GM20000 (cell line): ENCODE data around the gene HOXA3.

Experiments
- DNase-seq: peaks from one replicate; pipeline ENCODE4 v3.0.0; 2012; ENCODE audit warnings: low spot score
- TF ChIP-seq, protein P1 (sequence below): IDR thresholded peaks from 2 replicates; pipeline ENCODE4 v1.5.1; 2012; ENCODE audit warnings: mild to moderate bottlenecking, control low read depth; ENCODE audit errors: extremely low read depth, missing control alignments

Gene HOXA3

DNA sequence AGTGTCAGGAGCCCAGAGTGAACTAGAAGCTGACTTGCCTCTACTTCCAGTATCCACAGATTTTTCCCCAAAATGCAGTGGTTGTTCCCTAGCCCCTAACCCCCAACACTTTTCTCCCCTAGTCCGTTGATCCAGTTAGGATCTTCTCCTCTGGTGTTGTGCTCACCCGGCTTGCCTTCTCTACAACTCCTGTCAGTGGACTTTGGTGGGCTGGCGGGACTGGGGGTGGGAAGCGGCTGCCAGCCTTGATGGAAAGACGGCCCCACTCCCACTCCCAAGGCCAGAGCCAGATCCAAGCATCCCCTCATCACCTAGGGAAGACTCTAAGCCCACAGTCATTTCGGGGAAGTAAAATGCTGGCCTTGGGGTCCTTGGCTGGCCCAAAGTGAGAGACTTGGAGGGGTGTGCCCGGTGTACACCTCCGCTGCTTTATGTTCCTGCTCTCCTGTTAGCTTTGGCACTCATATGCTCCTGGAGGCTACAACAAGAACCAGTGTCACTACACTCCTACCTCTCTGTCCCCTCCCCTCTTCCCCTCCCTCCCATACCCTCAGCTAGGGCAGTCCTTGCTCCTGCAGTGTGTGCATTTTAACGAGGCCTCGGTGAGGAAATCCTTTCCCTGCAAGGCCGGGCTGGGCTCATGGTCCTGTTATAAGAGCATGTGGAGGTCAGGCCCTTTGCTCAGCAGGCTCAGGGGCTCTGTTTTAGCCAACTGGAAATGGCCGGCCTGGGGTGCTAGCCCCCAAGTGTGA, 22.7 kb upstream of the HOXA3 start:
- DNase-seq = no peak
- TF ChIP-seq, protein P1, sequence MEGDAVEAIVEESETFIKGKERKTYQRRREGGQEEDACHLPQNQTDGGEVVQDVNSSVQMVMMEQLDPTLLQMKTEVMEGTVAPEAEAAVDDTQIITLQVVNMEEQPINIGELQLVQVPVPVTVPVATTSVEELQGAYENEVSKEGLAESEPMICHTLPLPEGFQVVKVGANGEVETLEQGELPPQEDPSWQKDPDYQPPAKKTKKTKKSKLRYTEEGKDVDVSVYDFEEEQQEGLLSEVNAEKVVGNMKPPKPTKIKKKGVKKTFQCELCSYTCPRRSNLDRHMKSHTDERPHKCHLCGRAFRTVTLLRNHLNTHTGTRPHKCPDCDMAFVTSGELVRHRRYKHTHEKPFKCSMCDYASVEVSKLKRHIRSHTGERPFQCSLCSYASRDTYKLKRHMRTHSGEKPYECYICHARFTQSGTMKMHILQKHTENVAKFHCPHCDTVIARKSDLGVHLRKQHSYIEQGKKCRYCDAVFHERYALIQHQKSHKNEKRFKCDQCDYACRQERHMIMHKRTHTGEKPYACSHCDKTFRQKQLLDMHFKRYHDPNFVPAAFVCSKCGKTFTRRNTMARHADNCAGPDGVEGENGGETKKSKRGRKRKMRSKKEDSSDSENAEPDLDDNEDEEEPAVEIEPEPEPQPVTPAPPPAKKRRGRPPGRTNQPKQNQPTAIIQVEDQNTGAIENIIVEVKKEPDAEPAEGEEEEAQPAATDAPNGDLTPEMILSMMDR = no peak

DNA sequence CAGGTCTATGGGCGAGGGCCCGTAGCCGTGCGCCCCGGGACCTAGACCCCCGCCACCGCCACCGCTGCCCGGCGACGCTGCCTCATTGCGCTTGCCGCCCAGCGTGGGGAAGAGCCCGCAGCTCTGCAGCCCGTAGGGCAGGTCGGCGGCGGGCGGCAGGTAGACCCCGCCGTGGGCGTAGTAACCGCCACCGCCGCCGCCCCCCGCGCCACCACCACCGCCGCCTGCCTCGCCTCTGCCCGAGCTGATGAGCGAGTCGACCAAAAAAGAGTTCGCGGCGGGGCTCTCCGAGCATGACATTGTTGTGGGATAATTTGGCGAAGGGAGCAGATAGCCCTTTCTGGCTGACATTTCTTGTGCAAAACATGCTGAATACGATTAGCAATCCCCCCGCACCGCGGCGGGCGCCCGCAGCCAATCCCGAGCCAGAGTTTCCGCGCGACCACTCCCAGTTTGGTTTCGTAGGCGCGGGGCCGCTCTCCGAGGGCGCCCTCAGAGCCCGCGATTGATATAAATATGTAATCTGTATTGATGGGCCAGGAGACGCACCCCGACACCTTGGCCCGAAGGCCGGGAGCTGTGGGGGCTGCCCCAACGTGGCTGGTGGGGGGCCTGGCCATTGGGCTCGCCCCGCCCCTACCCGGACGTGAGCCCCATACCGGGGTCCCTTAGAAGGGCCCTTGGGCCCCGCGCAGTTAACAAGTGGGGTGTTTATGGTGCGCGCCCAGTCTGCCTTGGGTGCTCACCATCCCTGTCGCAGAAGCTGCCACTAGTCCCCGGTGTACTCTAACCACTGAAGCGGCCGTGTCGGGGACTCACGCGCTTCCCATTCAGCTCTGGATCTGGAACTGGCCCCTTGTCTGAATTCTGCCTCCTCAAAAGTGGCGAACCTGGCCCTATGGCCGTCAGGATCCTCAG, 21.8 kb upstream of the HOXA3 start, which contains the start of gene HOXA10:
Gene HOXA10, minus strand, starts transcription at position 365 of the 918 bp plus-strand sequence. Its CDS starts 14 bp downstream, at position 351.
- TF ChIP-seq, protein P1 = no peak
- no peak for DNase-seq

DNA sequence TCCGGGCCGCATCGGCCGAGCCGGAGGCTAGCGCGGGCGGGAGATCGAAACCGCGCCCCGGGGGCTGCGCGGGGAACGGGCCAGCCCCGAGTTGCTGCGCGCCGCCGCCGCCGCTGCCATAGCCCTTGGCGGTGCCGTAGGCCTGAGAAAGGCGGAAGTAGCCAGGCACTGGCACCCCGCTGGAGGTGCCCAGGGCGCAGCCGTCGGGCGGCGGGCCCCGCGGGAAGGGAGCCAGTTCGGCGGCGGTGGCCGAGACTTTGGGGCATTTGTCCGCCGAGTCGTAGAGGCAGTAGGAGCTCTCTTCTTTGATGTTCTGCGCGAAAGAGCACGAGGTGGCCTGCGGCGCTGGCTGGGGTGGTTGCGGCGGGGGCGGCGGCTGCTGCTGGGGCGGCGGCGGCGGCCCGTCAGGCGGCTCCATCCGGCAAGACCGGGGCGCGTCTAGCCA, 21.1 kb upstream of the HOXA3 start:
- no peak for DNase-seq
- TF ChIP-seq, protein P1 = no peak

DNA sequence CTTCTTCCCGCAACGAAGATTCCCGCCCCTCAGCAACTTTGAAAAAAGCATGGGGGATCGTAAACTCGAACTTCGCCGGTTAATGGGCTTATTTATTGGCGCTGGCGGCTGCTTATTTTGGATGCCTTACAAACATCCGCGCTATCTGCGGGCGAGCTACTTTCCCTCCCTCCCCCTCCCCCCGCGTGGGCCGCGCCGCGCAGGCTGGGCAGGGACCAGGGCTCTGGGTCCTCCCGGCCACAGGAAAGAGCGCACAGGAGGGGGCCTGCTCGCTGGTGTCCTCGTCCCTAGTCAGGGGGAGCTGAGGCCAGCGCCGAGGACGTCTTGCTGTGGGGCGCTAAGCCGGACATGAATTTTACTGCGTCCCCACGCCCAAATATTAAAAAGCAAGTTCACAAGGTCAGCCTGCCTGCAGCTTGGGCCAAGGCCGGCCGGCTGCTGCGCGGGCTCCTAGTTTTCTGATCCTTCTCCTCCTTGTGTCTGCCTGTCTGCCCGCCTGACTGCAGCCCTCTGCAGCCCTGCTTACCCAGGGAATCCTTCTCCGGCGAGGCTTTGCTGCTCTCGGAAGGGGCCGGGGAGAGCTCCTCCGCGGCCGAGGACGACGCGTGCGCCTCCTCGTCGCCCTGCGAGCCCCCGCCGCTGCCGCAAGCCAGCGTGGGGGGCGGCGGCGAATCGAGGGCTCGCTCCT, 20.6 kb upstream of the HOXA3 start:
- TF ChIP-seq, protein P1 = no peak
- no peak for DNase-seq

DNA sequence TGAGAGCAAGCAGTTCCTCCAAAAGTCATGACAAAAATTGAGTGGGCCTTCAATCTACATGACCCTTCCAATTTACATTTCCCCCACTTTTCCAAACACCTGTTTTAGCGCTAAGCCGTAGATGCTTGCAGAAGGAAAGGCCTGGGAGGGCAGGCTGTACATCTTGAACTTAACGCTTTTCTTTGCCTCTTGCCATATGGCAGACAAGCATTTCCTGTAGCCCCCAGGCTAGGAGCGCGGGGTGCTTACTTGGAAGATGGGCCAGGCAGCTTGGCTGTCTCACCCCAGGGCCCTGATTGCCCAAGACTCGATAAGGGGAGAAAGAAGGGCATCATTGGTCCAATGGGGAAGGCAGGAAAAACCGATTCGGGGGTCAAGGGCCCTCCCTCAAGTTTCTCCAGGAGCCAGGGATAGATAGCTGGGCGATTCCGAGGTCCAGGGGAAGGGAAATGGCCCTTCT, 20.0 kb upstream of the HOXA3 start:
- TF ChIP-seq, protein P1 = no peak
- no peak for DNase-seq

DNA sequence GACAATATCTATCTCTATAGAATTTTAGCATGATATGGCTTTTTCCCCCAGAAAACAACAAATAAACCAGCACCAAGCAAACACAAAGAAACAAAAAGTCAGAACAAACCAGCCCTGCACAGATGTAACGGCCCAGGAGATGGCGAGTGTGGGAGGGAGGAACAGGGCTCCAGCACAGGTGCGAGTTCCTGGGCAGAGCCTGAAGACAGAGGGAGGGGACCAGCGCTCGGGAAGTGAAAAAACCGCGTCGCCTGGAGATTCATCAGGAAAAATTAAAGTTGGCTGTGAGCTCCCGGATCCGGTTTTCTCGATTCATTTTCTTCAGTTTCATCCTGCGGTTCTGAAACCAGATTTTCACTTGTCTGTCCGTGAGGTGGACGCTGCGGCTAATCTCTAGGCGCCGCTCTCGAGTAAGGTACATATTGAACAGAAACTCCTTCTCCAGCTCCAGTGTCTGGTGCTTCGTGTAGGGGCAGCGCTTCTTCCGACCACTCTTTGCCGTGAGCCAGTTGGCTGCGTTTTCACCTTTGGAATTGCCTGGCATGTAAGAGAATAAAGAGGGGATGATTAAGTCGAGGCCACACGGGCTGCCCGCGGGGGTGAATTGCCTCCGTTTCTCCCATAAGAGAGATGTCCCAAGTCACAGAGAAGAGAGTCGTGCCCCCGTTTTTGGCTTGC, 19.4 kb upstream of the HOXA3 start:
- TF ChIP-seq, protein P1 = no peak
- no peak for DNase-seq
